Stimulated activated CD4-positive, alpha-beta T cell treated with anti-CD3 and anti-CD28 coated beads, Interleukin-2, amount 100 ng/mL, for 24 hours (primary cell): ENCODE results near the gene ADARB1.

ENCODE experiments used
- DNase-seq, 2 donors: peaks; one replicate each; pipeline ENCODE4 v3.0.0-alpha.2; 2020

The ADARB1 gene

GRCh38 chr21:45040157-45040711 lies 34.1 kb upstream of the ADARB1 start:
- DNase-seq = no peak

- no peak for DNase-seq
Measured at GRCh38 chr21:45040739-45041138, 33.6 kb upstream of the ADARB1 start.

GRCh38 chr21:45041351-45041805 lies 33.0 kb upstream of the ADARB1 start:
- no peak for DNase-seq

- no peak for DNase-seq
Measured at GRCh38 chr21:45041984-45042663, 32.3 kb upstream of the ADARB1 start.

GRCh38 chr21:45042664-45043161 lies 31.7 kb upstream of the ADARB1 start:
- DNase-seq = no peak

- DNase-seq = no peak
Measured at GRCh38 chr21:45043541-45044020, 30.8 kb upstream of the ADARB1 start.

GRCh38 chr21:45045481-45045880 lies 28.9 kb upstream of the ADARB1 start:
- DNase-seq = no peak

- DNase-seq = no peak
Measured at GRCh38 chr21:45047257-45047656, 27.1 kb upstream of the ADARB1 start.

GRCh38 chr21:45048026-45048698 lies 26.2 kb upstream of the ADARB1 start:
- no peak for DNase-seq

- DNase-seq = no peak
Measured at GRCh38 chr21:45048968-45049367, 25.4 kb upstream of the ADARB1 start.

- no peak for DNase-seq
Measured at GRCh38 chr21:45049714-45050344, 24.6 kb upstream of the ADARB1 start.

- DNase-seq = no peak
Measured at GRCh38 chr21:45050345-45050796, 24.0 kb upstream of the ADARB1 start.

- no peak for DNase-seq
Measured at GRCh38 chr21:45050797-45051489, 23.4 kb upstream of the ADARB1 start.

- no peak for DNase-seq
Measured at GRCh38 chr21:45051580-45052434, 22.6 kb upstream of the ADARB1 start.

- no peak for DNase-seq
Measured at GRCh38 chr21:45052960-45053359, 21.4 kb upstream of the ADARB1 start.

GRCh38 chr21:45053561-45054226 lies 20.7 kb upstream of the ADARB1 start:
- DNase-seq = no peak

- DNase-seq = no peak
Measured at GRCh38 chr21:45054227-45054926, 20.0 kb upstream of the ADARB1 start.

GRCh38 chr21:45054927-45055612 lies 19.3 kb upstream of the ADARB1 start:
- DNase-seq = no peak

GRCh38 chr21:45055861-45056260 lies 18.5 kb upstream of the ADARB1 start:
- DNase-seq = no peak
